HEK293T (cell line): ENCODE data around the gene GPRIN3.
A peak's percentile ranks its signal among the peaks of the same experiment; 100 is the strongest.

ENCODE experiments used
- CTCF ChIA-PET: fragments of 350-600 bp; formaldehyde crosslinking; extraction: SDS; loops from one replicate; lab custom pipeline; 2021; ENCODE audit warnings: antibody characterized with exemption, inconsistent platforms; lab: Yijun Ruan, JAX
- POLR2A ChIA-PET: fragments of 350-600 bp; formaldehyde crosslinking; extraction: SDS; loops from one replicate; lab custom pipeline; 2020; ENCODE audit warnings: antibody characterized with exemption, inconsistent platforms; lab: Yijun Ruan, JAX
- DNase-seq: peaks from one replicate; pipeline ENCODE4 v3.0.0; 2012; ENCODE audit warnings: mixed read lengths; ENCODE audit errors: extremely low spot score
- ARNT ChIP-seq: fragments of 450-650 bp; IDR thresholded peaks from 2 replicates; pipeline ENCODE4 v1.6.1; 2017; ENCODE audit warnings: mild to moderate bottlenecking
- BHLHE40 ChIP-seq: fragments of 450-650 bp; IDR thresholded peaks from 2 replicates; pipeline ENCODE4 v1.6.1; 2016; ENCODE audit warnings: mild to moderate bottlenecking, moderate library complexity, borderline replicate concordance
- CTBP1 ChIP-seq: fragments of 450-650 bp; IDR thresholded peaks from 2 replicates; pipeline ENCODE4 v1.6.1; 2016; ENCODE audit warnings: borderline replicate concordance
- ELF4 ChIP-seq: fragments of 450-650 bp; IDR thresholded peaks from 2 replicates; pipeline ENCODE4 v1.6.1; 2017; ENCODE audit warnings: antibody characterized with exemption
- FOXA1 ChIP-seq: fragments of 450-650 bp; IDR thresholded peaks from 2 replicates; pipeline ENCODE4 v1.6.1; 2016; ENCODE audit warnings: mild to moderate bottlenecking
- FOXK2 ChIP-seq: fragments of 450-650 bp; IDR thresholded peaks from 2 replicates; pipeline ENCODE4 v1.6.1; 2016; ENCODE audit warnings: mild to moderate bottlenecking
- FOXM1 ChIP-seq: fragments of 450-650 bp; IDR thresholded peaks from 2 replicates; pipeline ENCODE4 v1.6.1; 2017; ENCODE audit warnings: mild to moderate bottlenecking, borderline replicate concordance
- HDGF ChIP-seq: fragments of 450-650 bp; IDR thresholded peaks from 2 replicates; pipeline ENCODE4 v1.6.1; 2017; ENCODE audit warnings: antibody characterized with exemption, borderline replicate concordance
- L3MBTL2 ChIP-seq: fragments of 450-650 bp; conservative IDR thresholded peaks from 2 replicates; pipeline ENCODE4 v1.6.1; 2016; ENCODE audit warnings: mild to moderate bottlenecking
- LEF1 ChIP-seq: fragments of 450-650 bp; IDR thresholded peaks from 2 replicates; pipeline ENCODE4 v1.6.1; 2017; ENCODE audit warnings: mild to moderate bottlenecking, borderline replicate concordance
- NFRKB ChIP-seq: fragments of 450-650 bp; IDR thresholded peaks from 2 replicates; pipeline ENCODE4 v1.6.1; 2016; ENCODE audit warnings: mild to moderate bottlenecking, moderate library complexity
- PKNOX1 ChIP-seq: fragments of 450-650 bp; IDR thresholded peaks from 2 replicates; pipeline ENCODE4 v1.6.1; 2016
- SP1 ChIP-seq: fragments of 450-650 bp; IDR thresholded peaks from 2 replicates; pipeline ENCODE4 v1.6.1; 2017
- SUZ12 ChIP-seq: fragments of 450-650 bp; IDR thresholded peaks from 2 replicates; pipeline ENCODE4 v1.6.1; 2016; ENCODE audit warnings: mild to moderate bottlenecking
- TARDBP ChIP-seq: fragments of 450-650 bp; IDR thresholded peaks from 2 replicates; pipeline ENCODE4 v1.6.1; 2016
- ZNF384 ChIP-seq: fragments of 450-650 bp; IDR thresholded peaks from 2 replicates; pipeline ENCODE4 v1.6.1; 2016

The GPRIN3 gene

GRCh38 chr4:89307446-89308160 lies at the start of gene GPRIN3:
Gene GPRIN3, minus strand, starts transcription at chr4:89307800. Its CDS starts 57,690 bp downstream, at chr4:89250110.
- peak; percentile 62 for DNase-seq
- CTCF ChIA-PET = interaction anchor here (1.0 kb wide), 1 partner anchor 9 kb away, joined by 3 read pairs; no protein-coding TSS in a partner anchor
- TF ChIP-seq FOXM1 = peak; percentile 27; the same call in 1 of the 2 replicates
- no peak for TF ChIP-seq ELF4
- POLR2A ChIA-PET = interaction anchor here (1.0 kb wide), 1 partner anchor 8 kb away, joined by 7 read pairs; no protein-coding TSS in a partner anchor

GRCh38 chr4:89357340-89357739 lies 49.7 kb upstream of the GPRIN3 start:
- CTCF ChIA-PET = no interaction called here
- DNase-seq = no peak
- POLR2A ChIA-PET = no interaction called here
- TF ChIP-seq ELF4 (no peak), ZNF384 (no peak), SP1 (no peak), FOXM1 (no peak), ARNT (no peak), NFRKB (no peak), FOXK2 (no peak), SUZ12 (no peak)

- ChIA-PET CTCF (no interaction called here), POLR2A (no interaction called here)
- no peak for DNase-seq
- TF ChIP-seq HDGF = no peak
- peak; percentile 50; the same call in 1 of the 2 replicates for TF ChIP-seq PKNOX1
- 0 out of 2 replicates have a peak, but pooled peaks have one; percentile 28 for TF ChIP-seq CTBP1
Measured at GRCh38 chr4:89356086-89356485, 48.5 kb upstream of the GPRIN3 start.

GRCh38 chr4:89353514-89353913 lies 45.9 kb upstream of the GPRIN3 start:
- POLR2A ChIA-PET = no interaction called here
- CTCF ChIA-PET = no interaction called here
- no peak for DNase-seq
- no peak for TF ChIP-seq LEF1
- no peak for TF ChIP-seq PKNOX1
- no peak for TF ChIP-seq HDGF
- TF ChIP-seq BHLHE40 = no peak
- TF ChIP-seq NFRKB = no peak
- no peak for TF ChIP-seq FOXA1
- no peak for TF ChIP-seq FOXK2
- no peak for TF ChIP-seq FOXM1
- TF ChIP-seq L3MBTL2 = no peak
- no peak for TF ChIP-seq TARDBP
- no peak for TF ChIP-seq SP1
- TF ChIP-seq SUZ12 = no peak
- no peak for TF ChIP-seq CTBP1

- ChIA-PET CTCF (no interaction called here), POLR2A (no interaction called here)
- DNase-seq = no peak
- TF ChIP-seq HDGF (no peak), FOXA1 (no peak), FOXM1 (no peak), ARNT (no peak), SP1 (no peak)
Measured at GRCh38 chr4:89352541-89352940, 44.9 kb upstream of the GPRIN3 start.

- POLR2A ChIA-PET = no interaction called here
- TF ChIP-seq SP1 (no peak), HDGF (no peak), L3MBTL2 (no peak), FOXM1 (no peak), PKNOX1 (no peak), NFRKB (no peak), CTBP1 (no peak), FOXK2 (no peak), BHLHE40 (no peak), LEF1 (no peak), ZNF384 (no peak), FOXA1 (no peak), ELF4 (no peak), ARNT (no peak), TARDBP (no peak), SUZ12 (no peak)
- DNase-seq = no peak
- CTCF ChIA-PET = no interaction called here
Measured at GRCh38 chr4:89351201-89351600, 43.6 kb upstream of the GPRIN3 start.

GRCh38 chr4:89347363-89348025 lies 39.9 kb upstream of the GPRIN3 start:
- POLR2A ChIA-PET = no interaction called here

More at GRCh38 chr4:89347363-89348025, 39.9 kb upstream of the GPRIN3 start:
- no peak for DNase-seq
- TF ChIP-seq FOXK2 (no peak), HDGF (no peak), SUZ12 (no peak), NFRKB (no peak), FOXM1 (no peak), PKNOX1 (peak; percentile 48)
- CTCF ChIA-PET = no interaction called here
